HG03575 (cell line): ENCODE results near the gene MYH6.

Experiments
- ATAC-seq: cut with Tn5 transposase; IDR thresholded peaks from one replicate; pipeline ENCODE4 v1.9.1; 2021; ENCODE audit not compliant: unreplicated experiment, insufficient number of reproducible peaks, low FRiP score; ENCODE audit errors: extremely low read depth

MYH6 gene

DNA sequence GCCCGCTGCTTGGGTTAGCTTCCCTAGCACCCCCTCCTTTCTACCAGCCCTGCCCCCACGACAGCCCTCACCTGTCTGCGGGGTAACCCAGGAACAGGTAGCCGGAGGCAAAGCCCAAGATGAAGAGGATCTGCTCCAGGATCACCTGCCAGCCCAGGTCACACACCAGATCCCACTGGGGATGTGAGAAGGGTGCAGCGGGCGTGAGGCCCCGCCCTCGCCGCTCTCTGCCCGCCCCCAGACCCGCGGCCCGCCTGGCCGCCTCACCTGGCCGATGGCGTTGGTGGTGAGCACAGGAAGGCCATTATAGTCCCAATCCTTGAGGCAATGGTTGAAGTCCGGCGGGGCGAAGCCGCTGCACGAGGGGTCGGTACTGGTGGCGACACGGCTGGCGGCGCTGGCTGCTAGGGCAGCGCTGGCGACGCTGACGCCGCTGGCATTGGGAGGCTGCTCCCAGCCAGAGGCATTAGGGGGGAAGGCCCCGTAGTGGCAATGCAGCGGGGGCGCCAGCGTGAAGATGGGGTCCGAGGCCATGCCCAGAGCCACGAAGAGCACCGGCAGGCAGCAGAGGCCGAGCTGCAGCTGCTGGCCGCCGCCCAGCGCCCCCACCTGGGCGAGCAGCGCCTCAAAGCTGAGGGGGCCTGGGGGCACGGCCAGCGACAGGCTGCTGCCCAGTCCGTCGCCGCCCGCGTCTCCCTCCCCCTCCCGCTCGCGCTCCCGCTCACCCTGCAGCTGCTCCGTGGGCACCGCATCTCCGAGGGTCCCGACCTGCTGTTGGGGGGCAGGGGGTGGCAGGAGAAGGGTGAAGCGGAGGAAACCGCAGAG lies 56.2 kb downstream of the MYH6 start:
- ATAC-seq, result no peak

- ATAC-seq, result no peak
Measured at GRCh38 chr14:23349156-23349845, 58.8 kb downstream of the MYH6 start.

- ATAC-seq, result no peak
Measured at GRCh38 chr14:23348297-23348655, 59.8 kb downstream of the MYH6 start.

DNA sequence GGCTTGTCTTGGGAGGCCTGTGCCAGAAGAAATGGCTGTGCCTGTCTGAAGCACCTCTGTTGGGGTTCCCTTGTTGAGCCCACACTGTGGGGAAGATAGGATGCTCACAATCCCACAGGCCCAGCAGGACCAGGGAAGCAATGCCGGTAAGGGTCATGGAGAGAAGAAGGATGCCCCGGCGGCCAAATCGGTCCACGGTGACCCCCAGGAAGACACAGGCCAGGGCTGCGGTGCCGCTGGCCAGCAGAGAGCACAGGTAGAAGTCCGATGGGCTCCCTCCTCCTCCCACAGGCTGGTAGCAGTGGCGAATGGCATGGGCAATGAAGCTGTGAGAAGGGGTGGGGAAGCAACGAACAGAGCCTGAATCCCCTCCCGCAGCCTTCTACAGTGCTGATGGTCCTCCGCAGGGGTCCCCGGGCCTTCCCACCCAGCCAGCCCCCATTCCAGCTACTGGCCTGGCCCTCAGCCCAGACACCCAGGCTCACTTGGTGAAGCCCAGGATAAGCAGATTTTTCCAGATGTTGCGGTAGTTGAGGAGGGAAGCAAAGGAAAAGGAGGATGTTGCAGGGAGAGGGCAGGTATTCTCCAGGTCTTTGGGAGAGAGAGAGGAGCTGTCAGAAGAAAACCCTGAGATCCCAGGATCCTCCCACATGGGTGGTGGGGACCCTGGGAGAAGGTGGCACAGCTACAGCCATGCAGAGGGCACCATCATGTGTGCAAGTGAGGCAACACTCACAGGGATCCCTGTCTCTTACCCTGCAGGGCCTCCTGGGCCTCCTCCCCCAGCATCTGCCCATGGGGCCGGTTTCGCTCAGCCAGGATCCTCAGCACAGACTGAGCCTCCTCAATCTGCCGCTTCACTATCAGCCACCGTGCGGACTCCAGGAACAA lies 60.4 kb downstream of the MYH6 start:
- no peak for ATAC-seq

DNA sequence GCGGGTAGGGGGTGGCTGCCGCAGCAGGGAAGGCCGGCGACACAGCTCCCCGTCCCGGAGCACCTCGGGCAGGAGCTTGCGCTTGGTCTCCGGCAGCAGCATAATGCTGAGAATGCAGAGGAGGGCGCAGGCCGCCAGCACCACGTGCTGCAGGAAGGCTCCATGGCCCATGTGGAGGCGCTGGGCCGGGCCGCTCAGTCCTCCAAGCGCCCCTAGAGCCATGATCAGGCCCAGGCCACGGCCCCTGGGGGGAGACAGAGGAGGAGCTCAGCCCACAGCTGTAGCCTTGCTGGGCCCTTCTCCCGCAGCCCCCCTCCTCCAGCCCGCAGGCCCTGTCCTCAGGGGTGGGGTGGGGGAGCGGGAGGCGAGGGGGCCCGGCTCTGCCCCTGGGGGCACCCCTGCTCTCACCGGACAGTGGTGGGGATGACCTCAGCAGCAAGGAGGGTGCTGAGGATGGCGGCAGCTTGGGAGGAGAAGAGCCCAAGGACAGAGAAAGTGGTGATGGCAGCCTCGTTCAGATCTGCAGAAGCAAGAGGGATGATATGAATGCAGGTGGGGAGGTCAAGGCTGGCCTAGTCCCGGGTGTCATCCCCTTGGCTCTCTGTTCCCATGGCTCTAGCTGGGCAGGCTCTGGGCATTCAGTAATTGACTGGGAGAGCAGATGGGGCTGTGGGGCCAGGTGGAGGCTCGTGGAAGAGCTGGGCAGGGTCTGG lies 61.2 kb downstream of the MYH6 start:
- no peak for ATAC-seq

DNA sequence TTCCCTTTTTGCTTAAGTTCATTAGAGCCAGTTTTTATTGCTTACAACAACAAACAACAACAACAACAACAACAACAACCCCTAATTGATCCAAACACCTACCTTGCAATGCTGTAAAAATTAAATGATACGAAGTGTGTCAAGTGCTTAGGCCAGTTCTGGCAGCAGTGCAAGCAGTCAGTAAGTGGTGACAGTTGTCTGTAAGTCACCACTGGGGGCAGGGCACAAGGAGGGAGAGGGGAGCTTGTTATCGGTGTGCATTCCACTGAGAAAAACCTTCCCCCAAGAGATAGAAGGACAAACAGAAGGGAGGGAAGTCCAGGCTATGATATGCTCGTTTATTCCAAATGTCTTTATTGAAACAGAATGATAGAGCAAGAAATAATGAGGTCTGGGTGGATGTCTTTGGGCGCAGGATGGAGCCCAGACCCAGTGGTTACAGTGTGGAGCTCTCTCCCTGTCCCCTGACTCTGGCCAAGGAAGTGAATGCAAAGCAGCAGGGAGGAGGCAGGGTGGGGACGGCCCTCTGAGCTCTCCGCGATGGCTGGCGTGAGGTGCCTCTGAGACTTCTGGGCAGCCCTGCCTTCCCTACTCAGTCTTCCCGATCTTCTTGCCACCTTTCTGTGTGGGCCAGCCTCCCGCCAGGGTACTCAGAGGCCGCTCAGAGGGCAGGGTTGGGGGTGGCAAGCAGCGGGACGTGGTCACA lies 61.9 kb downstream of the MYH6 start:
- ATAC-seq, result no peak

GRCh38 chr14:23344481-23344880 lies 63.6 kb downstream of the MYH6 start:
- ATAC-seq, result no peak

DNA sequence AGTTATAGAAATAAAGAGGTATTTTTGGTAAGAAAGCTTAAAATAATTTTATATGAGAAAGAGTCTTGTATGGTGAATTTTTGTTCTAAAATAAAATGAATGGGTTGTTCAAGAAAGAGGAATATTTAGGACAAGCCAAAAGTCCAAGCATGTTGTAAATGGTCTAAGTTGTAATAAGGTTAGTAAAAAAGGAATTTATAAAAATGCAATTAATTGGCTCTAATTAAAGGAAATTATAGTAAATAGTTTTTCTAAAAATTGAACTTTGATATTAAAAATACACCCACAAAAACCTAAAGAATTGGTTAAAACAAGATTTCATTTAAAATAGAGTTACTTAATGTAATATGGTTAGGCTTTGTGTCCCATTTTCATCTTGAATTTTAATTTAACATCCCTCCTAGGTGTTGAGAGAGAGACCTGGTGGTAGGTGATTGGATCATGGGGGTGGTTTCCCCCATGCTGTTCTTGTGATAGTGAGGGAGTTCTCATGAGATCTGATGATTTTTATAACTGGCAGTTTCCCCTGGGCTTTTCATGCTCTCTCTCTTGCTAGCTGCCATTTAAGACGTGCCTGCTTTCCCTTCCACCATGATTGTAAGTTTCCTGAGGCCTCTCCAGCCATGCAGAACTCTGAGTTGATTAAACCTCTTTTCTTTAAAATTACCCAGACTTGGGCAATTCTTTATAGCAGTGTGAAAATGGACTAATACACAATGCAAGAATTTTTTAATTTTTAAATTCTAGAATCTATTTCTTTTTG lies 68.4 kb downstream of the MYH6 start:
- no peak for ATAC-seq

DNA sequence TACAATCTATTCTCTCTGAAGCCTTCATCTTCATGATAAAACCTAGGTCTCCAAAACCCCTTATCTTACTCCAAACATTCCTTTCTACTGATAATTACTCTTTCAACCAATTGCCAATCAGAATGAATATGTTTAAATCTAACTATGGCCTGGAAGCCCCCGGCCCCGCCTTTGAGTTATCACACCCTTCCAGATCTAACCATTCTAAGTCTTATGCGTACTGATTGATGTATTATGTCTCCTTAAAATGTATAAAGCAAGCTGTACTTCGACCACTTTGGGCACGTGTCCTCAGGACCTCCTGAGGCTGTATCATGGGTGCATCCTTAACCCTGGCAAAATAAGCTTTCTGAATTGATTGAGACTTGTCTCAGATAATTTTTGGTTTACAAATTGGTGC lies 72.5 kb downstream of the MYH6 start:
- no peak for ATAC-seq
